ENCODE measurements around the gene LAMC1. TPM values are rescaled to one million over a fixed set of nuclear protein-coding genes. Genes with fewer than 3 reads are reported as not detected.

Gene LAMC1
- total and polyA plus RNA-seq, 2 experiments from 2014 or later, result 185 to 686 TPM

GRCh38 chr1:182984138-182984537 is 39.1 kb upstream of the LAMC1 start:
- Histone ChIP-seq H4K20me1 (ENCODE audit: insufficient read depth) (no peaks in the 10 kb centered on the region), H2AFZ (no peak overlapping the region), H3K9me2 (ENCODE audit: insufficient read depth) (no peaks in the 10 kb centered on the region), H3K27ac (no peak overlapping the region), H3K4me3 (no peak overlapping the region), H3K27me3 (replicated peaks; ENCODE audit: insufficient read depth) (no peaks in the 10 kb centered on the region), H3F3A (ENCODE audit: insufficient read depth) (no peaks in the 10 kb centered on the region), H3K36me3 (ENCODE audit: low read depth) (no peaks in the 10 kb centered on the region), H3K4me2 (ENCODE audit: unreplicated experiment) (no peak overlapping the region), H3K9ac (no peak overlapping the region), H3K79me2 (ENCODE audit: insufficient read depth) (no peaks in the 10 kb centered on the region), H3K9me3 (ENCODE audit: low read depth) (no peaks in the 10 kb centered on the region), H3K4me1 (ENCODE audit: insufficient read depth) (peaks cover 7% of the 10 kb centered on the region; the same call in 1 of the 2 replicates)
- no peak for TF ChIP-seq EZH2phosphoT487 (IDR thresholded peaks at IDR 0.05; ENCODE audit: insufficient read depth, low read depth)
- no peak for TF ChIP-seq EZH2 (IDR thresholded peaks at IDR 0.05; ENCODE audit: insufficient read depth, poor library complexity, severe bottlenecking)
- in situ Hi-C loops (cut with MboI), result no loop called here
- DNase-seq, result no peak
- WGBS, 2 experiments (ENCODE audit: low coverage in 1 of 2, low lambda C conversion rate in 2 of 2, missing lambda C conversion rate in 2 of 2), result 98% methylated on average over 7 of the region's 7 CpGs

- Histone ChIP-seq H4K20me1 (ENCODE audit: insufficient read depth) (no peaks in the 10 kb centered on the region), H3K4me1 (ENCODE audit: insufficient read depth) (peaks cover 12% of the 10 kb centered on the region), H3K27me3 (replicated peaks; ENCODE audit: insufficient read depth) (no peaks in the 10 kb centered on the region), H3K36me3 (ENCODE audit: low read depth) (no peaks in the 10 kb centered on the region), H3F3A (ENCODE audit: insufficient read depth) (peaks cover 2% of the 10 kb centered on the region), H3K9me2 (ENCODE audit: insufficient read depth) (no peaks in the 10 kb centered on the region), H3K27ac (no peak overlapping the region), H3K9me3 (ENCODE audit: low read depth) (no peaks in the 10 kb centered on the region), H3K4me3 (no peak overlapping the region), H3K79me2 (ENCODE audit: insufficient read depth) (no peaks in the 10 kb centered on the region), H2AFZ (no peak overlapping the region), H3K4me2 (ENCODE audit: unreplicated experiment) (no peak overlapping the region), H3K9ac (no peak overlapping the region)
- DNase-seq, result no peak
- TF ChIP-seq EZH2phosphoT487 (IDR thresholded peaks at IDR 0.05; ENCODE audit: insufficient read depth, low read depth) (no peak), EZH2 (IDR thresholded peaks at IDR 0.05; ENCODE audit: insufficient read depth, poor library complexity, severe bottlenecking) (no peak)
- WGBS, 2 experiments (ENCODE audit: low coverage in 1 of 2, low lambda C conversion rate in 2 of 2, missing lambda C conversion rate in 2 of 2), result 100% methylated on average over 1 of the region's 1 CpG
- in situ Hi-C loops (cut with MboI), result no loop called here
Observed at GRCh38 chr1:182984621-182985020, 38.6 kb upstream of the LAMC1 start.

- in situ Hi-C loops (cut with MboI), result no loop called here
- no peak for TF ChIP-seq EZH2 (IDR thresholded peaks at IDR 0.05; ENCODE audit: insufficient read depth, poor library complexity, severe bottlenecking)
- TF ChIP-seq EZH2phosphoT487 (IDR thresholded peaks at IDR 0.05; ENCODE audit: insufficient read depth, low read depth), result no peak
Observed at GRCh38 chr1:182985876-182986275, 37.3 kb upstream of the LAMC1 start.

GRCh38 chr1:182990413-182991144 is 32.6 kb upstream of the LAMC1 start:
- H3K4me2 ChIP-seq (ENCODE audit: unreplicated experiment), result peak overlapping the region; percentile 63
- H3K36me3 ChIP-seq (ENCODE audit: low read depth), result no peaks in the 10 kb centered on the region
- peak overlapping the region; percentile 35 for H3K4me3 ChIP-seq
- no peaks in the 10 kb centered on the region for H3K27me3 ChIP-seq (replicated peaks; ENCODE audit: insufficient read depth)
- H3K4me1 ChIP-seq (ENCODE audit: insufficient read depth), result peaks cover 24% of the 10 kb centered on the region
- TF ChIP-seq EZH2 (IDR thresholded peaks at IDR 0.05; ENCODE audit: insufficient read depth, poor library complexity, severe bottlenecking) (no peak), EZH2phosphoT487 (IDR thresholded peaks at IDR 0.05; ENCODE audit: insufficient read depth, low read depth) (0 out of 2 replicates have a peak, but pooled peaks have one; percentile 49)
- H2AFZ ChIP-seq, result peak overlapping the region; percentile 47; the same call in 1 of the 2 replicates
- peak; percentile 74 for DNase-seq
- no peaks in the 10 kb centered on the region for H3K9me3 ChIP-seq (ENCODE audit: low read depth)
- H4K20me1 ChIP-seq (ENCODE audit: insufficient read depth), result no peaks in the 10 kb centered on the region
- peak overlapping the region; percentile 36 for H3K9ac ChIP-seq
- no peaks in the 10 kb centered on the region for H3K9me2 ChIP-seq (ENCODE audit: insufficient read depth)
- in situ Hi-C loops (cut with MboI), result no loop called here
- no peaks in the 10 kb centered on the region for H3K79me2 ChIP-seq (ENCODE audit: insufficient read depth)
- WGBS, 2 experiments (ENCODE audit: low coverage in 1 of 2, low lambda C conversion rate in 2 of 2, missing lambda C conversion rate in 2 of 2), result 45 to 47% methylated on average over 7 of the region's 7 CpGs
- peaks cover 17% of the 10 kb centered on the region for H3F3A ChIP-seq (ENCODE audit: insufficient read depth)
- H3K27ac ChIP-seq, result peak overlapping the region; percentile 74

More at GRCh38 chr1:182985876-182986275, 37.3 kb upstream of the LAMC1 start:
- Histone ChIP-seq H3K79me2 (ENCODE audit: insufficient read depth) (no peaks in the 10 kb centered on the region), H4K20me1 (ENCODE audit: insufficient read depth) (no peaks in the 10 kb centered on the region), H3F3A (ENCODE audit: insufficient read depth) (peaks cover 14% of the 10 kb centered on the region), H3K4me2 (ENCODE audit: unreplicated experiment) (no peak overlapping the region), H3K27me3 (replicated peaks; ENCODE audit: insufficient read depth) (no peaks in the 10 kb centered on the region), H3K4me3 (no peak overlapping the region), H3K4me1 (ENCODE audit: insufficient read depth) (peaks cover 24% of the 10 kb centered on the region), H3K9me3 (ENCODE audit: low read depth) (no peaks in the 10 kb centered on the region), H2AFZ (no peak overlapping the region), H3K9me2 (ENCODE audit: insufficient read depth) (no peaks in the 10 kb centered on the region), H3K36me3 (ENCODE audit: low read depth) (no peaks in the 10 kb centered on the region), H3K27ac (no peak overlapping the region), H3K9ac (no peak overlapping the region)
- no peak for DNase-seq
- 94 to 98% methylated on average over 1 of the region's 1 CpG for WGBS, 2 experiments (ENCODE audit: low coverage in 1 of 2, low lambda C conversion rate in 2 of 2, missing lambda C conversion rate in 2 of 2)
